GM23248 (cell line): Measurements from ENCODE around the gene HELQ.

Source experiments
- EZH2 ChIP-seq: fragments of 200-600 bp; sonication (generic); IDR thresholded peaks from 2 replicates; pipeline ENCODE4 v1.6.1; 2018; ENCODE audit warnings: antibody characterized with exemption, mild to moderate bottlenecking; ENCODE audit not compliant: insufficient read depth, poor library complexity, severe bottlenecking
- EZH2phosphoT487 ChIP-seq: fragments of 200-600 bp; sonication (generic); IDR thresholded peaks from 2 replicates; pipeline ENCODE4 v1.6.1; 2018; ENCODE audit warnings: antibody characterized with exemption, moderate library complexity, mild to moderate bottlenecking, low read depth; ENCODE audit not compliant: insufficient read depth

- TF ChIP-seq EZH2phosphoT487 (no peak), EZH2 (no peak)
Observed at GRCh38 chr4:83393908-83394307, 61.7 kb downstream of the HELQ start.
